Measurements from ENCODE around the gene ZNF79.

The ZNF79 gene

DNA sequence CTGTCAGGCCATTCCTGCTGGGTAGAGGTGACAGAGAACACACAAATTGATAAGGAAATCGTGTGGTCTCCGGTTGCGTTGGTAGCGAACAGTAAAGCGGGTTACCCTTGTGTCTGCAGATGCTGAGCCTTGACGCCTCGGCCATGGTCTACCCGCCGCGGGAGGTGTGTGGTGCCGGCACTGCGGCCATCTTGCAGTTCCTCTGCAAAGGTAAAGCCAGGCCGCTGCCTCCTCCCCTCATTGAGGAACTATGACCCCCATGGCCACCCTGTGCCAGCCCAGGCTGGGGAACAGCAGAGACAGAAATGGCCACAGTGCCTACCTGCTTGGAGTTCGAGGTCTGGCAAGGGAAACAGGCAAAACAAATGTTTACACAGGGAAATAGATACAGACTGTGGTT, 43.4 kb downstream of the ZNF79 start:
- H3K4me3 ChIP-seq (ENCODE audit: low read length) = no peak overlapping the region
- no peak for DNase-seq (ENCODE audit: low read depth)
- no peak for TF ChIP-seq CTCF (IDR thresholded peaks at IDR 0.05; ENCODE audit: insufficient read depth, low read depth, low read length, missing control alignments)

- TF ChIP-seq CTCF (IDR thresholded peaks at IDR 0.05; ENCODE audit: insufficient read depth, low read depth, low read length, missing control alignments) = no peak
- DNase-seq (ENCODE audit: low read depth) = no peak
- no peak overlapping the region for H3K4me3 ChIP-seq (ENCODE audit: low read length)
Measured at GRCh38 chr9:127470662-127471061, 46.5 kb downstream of the ZNF79 start.

GRCh38 chr9:127473501-127473900, 49.3 kb downstream of the ZNF79 start:
- no peak for TF ChIP-seq CTCF (IDR thresholded peaks at IDR 0.05; ENCODE audit: insufficient read depth, low read depth, low read length, missing control alignments)
- DNase-seq (ENCODE audit: low read depth) = no peak
- H3K4me3 ChIP-seq (ENCODE audit: low read length) = no peak overlapping the region

DNA sequence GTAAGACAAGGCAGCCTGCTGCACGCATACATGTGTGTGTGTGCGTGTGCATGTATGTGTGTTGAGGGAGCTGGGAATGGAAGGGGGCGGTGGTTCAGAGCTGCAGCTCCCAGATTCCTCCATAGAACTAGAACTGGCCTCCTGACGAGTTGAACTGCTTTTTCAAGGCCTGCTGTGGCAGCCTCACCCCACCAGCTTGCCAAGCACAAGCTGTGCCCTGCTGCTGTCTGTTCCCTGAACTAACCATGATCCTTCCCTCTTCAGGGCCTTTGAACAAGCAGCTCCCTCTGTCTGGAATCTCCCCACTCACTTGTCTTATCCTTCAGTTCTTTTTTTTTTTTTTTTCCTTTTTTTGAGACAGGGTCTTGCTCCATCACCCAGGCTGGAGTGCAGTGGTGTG, 49.8 kb downstream of the ZNF79 start:
- TF ChIP-seq CTCF (IDR thresholded peaks at IDR 0.05; ENCODE audit: insufficient read depth, low read depth, low read length, missing control alignments) = no peak
- no peak overlapping the region for H3K4me3 ChIP-seq (ENCODE audit: low read length)
- DNase-seq (ENCODE audit: low read depth) = no peak

DNA sequence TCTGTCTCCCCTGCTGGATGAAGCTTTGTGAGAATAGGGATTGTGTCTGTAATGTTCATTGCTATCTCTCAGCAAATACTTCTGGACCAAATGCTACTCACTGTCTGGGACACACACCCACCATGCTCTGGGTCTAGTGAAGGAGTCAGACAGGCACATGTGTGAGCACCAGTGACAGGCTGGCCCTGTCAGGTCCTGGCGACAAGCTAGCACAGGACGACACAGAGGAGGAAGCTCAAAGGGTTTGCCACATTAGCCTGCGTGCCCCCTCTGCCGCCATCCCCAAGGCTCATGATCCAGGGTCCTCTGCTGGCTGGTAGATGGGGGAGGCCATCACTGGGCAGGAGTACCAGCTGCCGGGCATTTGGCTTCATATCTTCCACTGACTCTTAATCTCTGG, 50.4 kb downstream of the ZNF79 start:
- TF ChIP-seq CTCF (IDR thresholded peaks at IDR 0.05; ENCODE audit: insufficient read depth, low read depth, low read length, missing control alignments) = no peak

DNA sequence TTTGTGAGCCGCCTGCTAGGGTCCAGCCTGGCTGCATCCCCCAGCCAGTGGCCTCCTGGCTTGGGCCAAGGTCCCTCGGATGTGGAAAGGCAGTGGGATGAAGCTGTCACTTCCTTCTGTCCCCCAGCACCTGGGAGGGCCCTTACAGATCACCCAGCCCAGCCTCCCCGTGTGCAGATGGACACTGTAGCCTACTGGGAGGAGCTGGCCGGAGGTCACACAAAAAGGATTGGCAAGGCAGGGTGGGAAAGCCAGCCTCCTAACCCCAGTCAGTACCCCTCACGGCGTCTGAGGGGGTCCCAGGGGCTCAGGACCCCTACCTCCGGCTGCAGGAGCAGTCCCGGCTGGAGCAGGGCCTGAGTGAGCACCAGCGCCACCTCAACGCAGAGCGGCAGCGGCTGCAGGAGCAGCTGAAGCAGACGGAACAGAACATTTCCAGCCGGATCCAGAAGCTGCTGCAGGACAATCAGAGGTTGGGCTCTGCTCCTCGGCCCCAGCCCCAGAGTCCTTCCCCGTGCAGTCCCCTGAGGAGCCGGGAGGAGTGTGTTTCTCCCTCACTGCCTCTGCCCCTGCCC, 55.4 kb downstream of the ZNF79 start:
- no peak overlapping the region for H3K4me3 ChIP-seq (ENCODE audit: low read length)
- DNase-seq (ENCODE audit: low read depth) = no peak
- no peak for TF ChIP-seq CTCF (IDR thresholded peaks at IDR 0.05; ENCODE audit: insufficient read depth, low read depth, low read length, missing control alignments)

More for the DNA sequence above, 50.4 kb downstream of the ZNF79 start:
- DNase-seq (ENCODE audit: low read depth) = no peak
- H3K4me3 ChIP-seq (ENCODE audit: low read length) = no peak overlapping the region

- DNase-seq (ENCODE audit: low read depth) = no peak
- no peak overlapping the region for H3K4me3 ChIP-seq (ENCODE audit: low read length)
- TF ChIP-seq CTCF (IDR thresholded peaks at IDR 0.05; ENCODE audit: insufficient read depth, low read depth, low read length, missing control alignments) = no peak
Measured at GRCh38 chr9:127482662-127483061, 58.5 kb downstream of the ZNF79 start.
